Panc1 (cell line): Measurements from ENCODE around the gene KPNB1.
A peak's percentile ranks its signal among the peaks of the same experiment; 100 is the strongest.

ENCODE experiments used
- POLR2AphosphoS5 ChIP-seq: IDR thresholded peaks from 2 replicates; pipeline ENCODE4 v1.6.1; 2012; ENCODE audit warnings: mild to moderate bottlenecking, low read depth, low read length, moderate library complexity
- TCF7L2 ChIP-seq: IDR thresholded peaks from 2 replicates; pipeline ENCODE4 v1.6.1; 2011; ENCODE audit warnings: mild to moderate bottlenecking, low read depth, low read length, inconsistent platforms
- TF ChIP-seq, protein P1 (sequence below): fragments of 450-650 bp; IDR thresholded peaks from 2 replicates; pipeline ENCODE4 v1.5.1; 2017; ENCODE audit warnings: mild to moderate bottlenecking

- TF ChIP-seq, protein P1, sequence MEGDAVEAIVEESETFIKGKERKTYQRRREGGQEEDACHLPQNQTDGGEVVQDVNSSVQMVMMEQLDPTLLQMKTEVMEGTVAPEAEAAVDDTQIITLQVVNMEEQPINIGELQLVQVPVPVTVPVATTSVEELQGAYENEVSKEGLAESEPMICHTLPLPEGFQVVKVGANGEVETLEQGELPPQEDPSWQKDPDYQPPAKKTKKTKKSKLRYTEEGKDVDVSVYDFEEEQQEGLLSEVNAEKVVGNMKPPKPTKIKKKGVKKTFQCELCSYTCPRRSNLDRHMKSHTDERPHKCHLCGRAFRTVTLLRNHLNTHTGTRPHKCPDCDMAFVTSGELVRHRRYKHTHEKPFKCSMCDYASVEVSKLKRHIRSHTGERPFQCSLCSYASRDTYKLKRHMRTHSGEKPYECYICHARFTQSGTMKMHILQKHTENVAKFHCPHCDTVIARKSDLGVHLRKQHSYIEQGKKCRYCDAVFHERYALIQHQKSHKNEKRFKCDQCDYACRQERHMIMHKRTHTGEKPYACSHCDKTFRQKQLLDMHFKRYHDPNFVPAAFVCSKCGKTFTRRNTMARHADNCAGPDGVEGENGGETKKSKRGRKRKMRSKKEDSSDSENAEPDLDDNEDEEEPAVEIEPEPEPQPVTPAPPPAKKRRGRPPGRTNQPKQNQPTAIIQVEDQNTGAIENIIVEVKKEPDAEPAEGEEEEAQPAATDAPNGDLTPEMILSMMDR, result peak; percentile 74
- TF ChIP-seq POLR2AphosphoS5, result no peak
- TF ChIP-seq TCF7L2, result no peak
Observed at GRCh38 chr17:47733047-47733673, 83.4 kb downstream of the KPNB1 start, which contains the start of gene TBX21.
